ENCODE measurements around the gene SEC61A1. TPM values are rescaled to one million over a fixed set of nuclear protein-coding genes. Genes with fewer than 3 reads are reported as not detected.

SEC61A1 gene
- total RNA-seq, 1 experiment from 2014 or later, result 178 TPM

GRCh38 chr3:128091586-128091985 lies 39.3 kb downstream of the SEC61A1 start:
- Mint-ChIP-seq H3K9me3 (ENCODE audit: unreplicated experiment) (no peaks in the 10 kb centered on the region), H3K36me3 (ENCODE audit: insufficient read depth, unreplicated experiment) (peaks cover 24% of the 10 kb centered on the region), H3K27me3 (ENCODE audit: insufficient read depth, unreplicated experiment) (no peaks in the 10 kb centered on the region), H3K27ac (ENCODE audit: unreplicated experiment) (no peak overlapping the region), H3K4me1 (ENCODE audit: low read depth, unreplicated experiment) (no peaks in the 10 kb centered on the region), H3K4me3 (ENCODE audit: unreplicated experiment) (no peak overlapping the region)
- H3K27me3 ChIP-seq (replicated peaks; ENCODE audit: control insufficient read depth, insufficient read depth, low read length), result no peaks in the 10 kb centered on the region
- intact Hi-C loops (cut with micrococcal nuclease; ENCODE audit: unreplicated experiment), result no loop called here
- no peaks in the 10 kb centered on the region for H3K36me3 ChIP-seq (ENCODE audit: control insufficient read depth, insufficient read depth, low read length)
- H3K9me3 ChIP-seq, result no peaks in the 10 kb centered on the region
- H3K4me3 ChIP-seq (ENCODE audit: low read depth, low read length), result no peak overlapping the region
- TF ChIP-seq, protein P1, sequence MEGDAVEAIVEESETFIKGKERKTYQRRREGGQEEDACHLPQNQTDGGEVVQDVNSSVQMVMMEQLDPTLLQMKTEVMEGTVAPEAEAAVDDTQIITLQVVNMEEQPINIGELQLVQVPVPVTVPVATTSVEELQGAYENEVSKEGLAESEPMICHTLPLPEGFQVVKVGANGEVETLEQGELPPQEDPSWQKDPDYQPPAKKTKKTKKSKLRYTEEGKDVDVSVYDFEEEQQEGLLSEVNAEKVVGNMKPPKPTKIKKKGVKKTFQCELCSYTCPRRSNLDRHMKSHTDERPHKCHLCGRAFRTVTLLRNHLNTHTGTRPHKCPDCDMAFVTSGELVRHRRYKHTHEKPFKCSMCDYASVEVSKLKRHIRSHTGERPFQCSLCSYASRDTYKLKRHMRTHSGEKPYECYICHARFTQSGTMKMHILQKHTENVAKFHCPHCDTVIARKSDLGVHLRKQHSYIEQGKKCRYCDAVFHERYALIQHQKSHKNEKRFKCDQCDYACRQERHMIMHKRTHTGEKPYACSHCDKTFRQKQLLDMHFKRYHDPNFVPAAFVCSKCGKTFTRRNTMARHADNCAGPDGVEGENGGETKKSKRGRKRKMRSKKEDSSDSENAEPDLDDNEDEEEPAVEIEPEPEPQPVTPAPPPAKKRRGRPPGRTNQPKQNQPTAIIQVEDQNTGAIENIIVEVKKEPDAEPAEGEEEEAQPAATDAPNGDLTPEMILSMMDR (IDR thresholded peaks at IDR 0.05; ENCODE audit: insufficient read depth in 1 of 2, low read depth in 1 of 2, low read length in 1 of 2, severe bottlenecking in 1 of 2, unreplicated experiment in 1 of 2), result no peak
- no peaks in the 10 kb centered on the region for H3K4me1 ChIP-seq
- no TSS peak for BruUV-seq (replicated peaks)
- no peak for DNase-seq
- ChIA-PET CTCF (interaction anchor here (1.0 kb wide), 1 partner anchor 42 kb away, joined by 4 read pairs; no protein-coding TSS in a partner anchor), POLR2A (no interaction called here)

- no TSS peak for BruUV-seq (replicated peaks)
- Histone ChIP-seq H3K36me3 (ENCODE audit: control insufficient read depth, insufficient read depth, low read length) (peaks cover 2% of the 10 kb centered on the region; the same call in 1 of the 2 replicates), H3K9me3 (no peaks in the 10 kb centered on the region), H3K4me3 (ENCODE audit: low read depth, low read length) (no peak overlapping the region), H3K4me1 (peaks cover 18% of the 10 kb centered on the region; the same call in 1 of the 2 replicates), H3K27me3 (replicated peaks; ENCODE audit: control insufficient read depth, insufficient read depth, low read length) (no peaks in the 10 kb centered on the region)
- DNase-seq, result no peak
- intact Hi-C loops (cut with micrococcal nuclease; ENCODE audit: unreplicated experiment), result loop anchor here (1.0 to 5.0 kb wide), 2 partner anchors 39 to 408 kb away; no protein-coding TSS in a partner anchor
- H3K27ac Mint-ChIP-seq (ENCODE audit: unreplicated experiment), result no peak overlapping the region
- peaks cover 15% of the 10 kb centered on the region for H3K4me1 Mint-ChIP-seq (ENCODE audit: low read depth, unreplicated experiment)
- H3K36me3 Mint-ChIP-seq (ENCODE audit: insufficient read depth, unreplicated experiment), result peaks cover 22% of the 10 kb centered on the region
- CTCF ChIA-PET, result interaction anchor here (1.0 to 2.4 kb wide), 5 partner anchors 8 to 403 kb away, joined by 3 to 12 read pairs (median 4); partner anchors contain the start of gene RUVBL1
- no peak overlapping the region for H3K4me3 Mint-ChIP-seq (ENCODE audit: unreplicated experiment)
- POLR2A ChIA-PET, result interaction anchor here (1.0 kb wide), 1 partner anchor 39 kb away, joined by 3 read pairs; no protein-coding TSS in a partner anchor
- H3K9me3 Mint-ChIP-seq (ENCODE audit: unreplicated experiment), result no peaks in the 10 kb centered on the region
- TF ChIP-seq, protein P1 (IDR thresholded peaks at IDR 0.05; ENCODE audit: insufficient read depth in 1 of 2, low read depth in 1 of 2, low read length in 1 of 2, severe bottlenecking in 1 of 2, unreplicated experiment in 1 of 2), result no peak
- H3K27me3 Mint-ChIP-seq (ENCODE audit: insufficient read depth, unreplicated experiment), result no peaks in the 10 kb centered on the region
Measured at GRCh38 chr3:128094295-128095151, 42.3 kb downstream of the SEC61A1 start.

DNA sequence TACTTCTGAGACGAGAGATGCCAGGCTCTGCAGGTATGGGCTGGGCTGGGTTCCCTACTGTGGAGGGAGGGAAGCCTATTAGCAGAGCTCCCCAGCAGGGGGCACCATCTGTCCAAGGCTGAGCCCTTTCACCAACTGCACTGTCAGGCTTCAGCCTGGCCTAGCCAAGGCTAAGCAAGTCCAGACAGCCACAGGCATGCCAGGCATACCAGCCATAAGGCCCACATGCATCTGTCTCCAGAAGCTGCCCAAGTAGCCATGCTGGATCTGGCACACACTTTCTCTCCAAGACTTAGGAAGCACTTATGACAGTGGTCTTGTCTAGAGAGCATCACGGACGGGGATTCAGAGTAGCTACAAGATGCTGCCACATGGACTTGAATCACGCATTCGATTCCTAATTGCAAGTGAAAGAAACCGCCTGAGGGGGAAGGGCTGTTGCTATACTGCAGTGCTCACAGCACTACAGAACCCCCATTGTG lies 43.0 kb downstream of the SEC61A1 start:
- TF ChIP-seq, protein P1 (IDR thresholded peaks at IDR 0.05; ENCODE audit: insufficient read depth in 1 of 2, low read depth in 1 of 2, low read length in 1 of 2, severe bottlenecking in 1 of 2, unreplicated experiment in 1 of 2), result peak; percentile 71 to 77
- Mint-ChIP-seq H3K4me1 (ENCODE audit: low read depth, unreplicated experiment) (peaks cover 15% of the 10 kb centered on the region), H3K36me3 (ENCODE audit: insufficient read depth, unreplicated experiment) (peaks cover 22% of the 10 kb centered on the region), H3K27me3 (ENCODE audit: insufficient read depth, unreplicated experiment) (no peaks in the 10 kb centered on the region), H3K9me3 (ENCODE audit: unreplicated experiment) (no peaks in the 10 kb centered on the region), H3K27ac (ENCODE audit: unreplicated experiment) (no peak overlapping the region), H3K4me3 (ENCODE audit: unreplicated experiment) (no peak overlapping the region)
- intact Hi-C loops (cut with micrococcal nuclease; ENCODE audit: unreplicated experiment), result loop anchor here (1.0 to 5.0 kb wide), 2 partner anchors 38 to 407 kb away; no protein-coding TSS in a partner anchor
- Histone ChIP-seq H3K36me3 (ENCODE audit: control insufficient read depth, insufficient read depth, low read length) (peaks cover 2% of the 10 kb centered on the region; the same call in 1 of the 2 replicates), H3K27me3 (replicated peaks; ENCODE audit: control insufficient read depth, insufficient read depth, low read length) (no peaks in the 10 kb centered on the region), H3K4me1 (peaks cover 18% of the 10 kb centered on the region; the same call in 1 of the 2 replicates), H3K9me3 (no peaks in the 10 kb centered on the region), H3K4me3 (ENCODE audit: low read depth, low read length) (no peak overlapping the region)
- ChIA-PET POLR2A (interaction anchor here (1.0 kb wide), 1 partner anchor 38 kb away, joined by 3 read pairs; no protein-coding TSS in a partner anchor), CTCF (interaction anchor here (0.6 to 2.4 kb wide), 7 partner anchors 8 to 521 kb away, joined by 3 to 12 read pairs (median 4); partner anchors contain the start of gene RUVBL1)
- no TSS peak for BruUV-seq (replicated peaks)
- peak; percentile 70 to 82 for DNase-seq
